Measurements from ENCODE around the gene EFNA1. TPM values are rescaled to one million over a fixed set of nuclear protein-coding genes. Genes with fewer than 3 reads are reported as not detected.
A peak's percentile ranks its signal among the peaks of the same experiment; 100 is the strongest.

Gene EFNA1
- total and polyA plus RNA-seq, 7 donors, result 5.5 to 42.6 (median 15.0) TPM

DNA sequence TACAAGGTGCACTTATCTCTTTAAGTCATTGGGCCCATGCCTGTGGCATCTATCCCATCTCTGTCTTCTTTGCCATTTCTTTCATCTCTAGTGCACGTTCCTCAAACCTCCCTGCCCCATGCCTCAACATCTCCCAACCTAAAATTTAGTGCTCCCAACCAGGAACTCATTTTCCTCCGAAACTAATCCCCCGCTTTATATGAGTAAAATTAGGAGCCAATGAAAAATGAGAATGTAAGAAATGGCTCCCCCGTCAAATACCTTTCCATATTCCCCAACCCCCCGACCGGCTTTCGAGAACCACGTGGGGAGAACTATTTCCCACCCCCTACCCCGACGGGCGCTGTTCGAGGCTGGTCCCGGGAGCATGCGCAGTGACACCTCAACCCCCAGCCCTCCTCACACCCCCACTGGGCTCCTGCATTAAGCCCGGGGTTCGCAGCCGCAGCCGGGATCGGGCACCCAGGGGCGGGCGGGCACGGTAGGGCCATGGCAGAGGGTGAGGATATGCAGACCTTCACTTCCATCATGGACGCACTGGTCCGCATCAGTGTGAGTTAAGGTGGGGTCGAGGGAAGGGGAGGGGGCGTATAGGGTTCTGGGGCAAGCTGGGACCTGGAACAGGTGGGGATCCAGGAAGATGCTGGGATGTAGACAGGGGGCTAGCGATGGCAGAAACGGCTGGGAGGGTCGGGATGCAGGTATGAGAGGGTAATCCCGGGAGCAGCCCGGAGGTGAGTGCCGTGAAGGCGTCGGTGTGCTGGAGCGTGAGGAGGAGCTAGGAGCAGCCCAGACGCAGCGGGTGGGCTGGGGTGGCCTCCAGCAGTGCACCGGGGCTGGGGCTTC is 46.0 kb downstream of the EFNA1 start, which contains the start of gene TRIM46:
TRIM46 (plus strand) TSS at position 372 of the 846 bp plus-strand sequence; CDS start at position 490, 118 bp downstream.
- Histone ChIP-seq H3K36me3 (ENCODE audit: insufficient read depth in 1 of 2, low read depth in 1 of 2) (peaks cover 0 to 27% of the 10 kb centered on the region in 2 donors), H3K4me3 (peak within 1 kb of the TSS; percentile 74), H3K4me1 (peaks cover 6% of the 10 kb centered on the region), H3K27me3 (ENCODE audit: insufficient read depth in 3 of 3, low read length in 2 of 3) (peaks cover 0 to 13% (median 10%) of the 10 kb centered on the region in 3 donors), H3K9me3 (no peaks in the 10 kb centered on the region), H3K27ac (peak within 1 kb of the TSS; percentile 81)
- WGBS, 3 donors, result 3% methylated on average over 38 of the region's 38 CpGs
- ATAC-seq (no peak), DNase-seq (peak in 1 of 2 donors; percentile 51)
- intact Hi-C loops (cut with DNase I), result no loop called here
- TF ChIP-seq, protein P1, sequence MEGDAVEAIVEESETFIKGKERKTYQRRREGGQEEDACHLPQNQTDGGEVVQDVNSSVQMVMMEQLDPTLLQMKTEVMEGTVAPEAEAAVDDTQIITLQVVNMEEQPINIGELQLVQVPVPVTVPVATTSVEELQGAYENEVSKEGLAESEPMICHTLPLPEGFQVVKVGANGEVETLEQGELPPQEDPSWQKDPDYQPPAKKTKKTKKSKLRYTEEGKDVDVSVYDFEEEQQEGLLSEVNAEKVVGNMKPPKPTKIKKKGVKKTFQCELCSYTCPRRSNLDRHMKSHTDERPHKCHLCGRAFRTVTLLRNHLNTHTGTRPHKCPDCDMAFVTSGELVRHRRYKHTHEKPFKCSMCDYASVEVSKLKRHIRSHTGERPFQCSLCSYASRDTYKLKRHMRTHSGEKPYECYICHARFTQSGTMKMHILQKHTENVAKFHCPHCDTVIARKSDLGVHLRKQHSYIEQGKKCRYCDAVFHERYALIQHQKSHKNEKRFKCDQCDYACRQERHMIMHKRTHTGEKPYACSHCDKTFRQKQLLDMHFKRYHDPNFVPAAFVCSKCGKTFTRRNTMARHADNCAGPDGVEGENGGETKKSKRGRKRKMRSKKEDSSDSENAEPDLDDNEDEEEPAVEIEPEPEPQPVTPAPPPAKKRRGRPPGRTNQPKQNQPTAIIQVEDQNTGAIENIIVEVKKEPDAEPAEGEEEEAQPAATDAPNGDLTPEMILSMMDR (IDR thresholded peaks at IDR 0.05), result no peak

- TF ChIP-seq, protein P1 (IDR thresholded peaks at IDR 0.05), result no peak
- no peak for ATAC-seq
- Histone ChIP-seq H3K9me3 (no peaks in the 10 kb centered on the region), H3K27ac (no peak overlapping the region), H3K36me3 (ENCODE audit: insufficient read depth in 1 of 2, low read depth in 1 of 2) (peaks cover 0 to 18% of the 10 kb centered on the region in 2 donors), H3K27me3 (ENCODE audit: insufficient read depth in 3 of 3, low read length in 2 of 3) (peaks cover 0 to 13% (median 10%) of the 10 kb centered on the region in 3 donors), H3K4me3 (peak overlapping the region; percentile 74), H3K4me1 (peaks cover 6% of the 10 kb centered on the region)
- 4 to 8% (median 8%) methylated on average over 32 to 35 of the region's 35 CpGs for WGBS, 3 donors
- intact Hi-C loops (cut with DNase I), result loop anchor here (5.0 kb wide), 1 partner anchor 53 kb away; no protein-coding TSS in a partner anchor
- DNase-seq, result no peak
Measured at GRCh38 chr1:155174324-155175280, 46.9 kb downstream of the EFNA1 start.

DNA sequence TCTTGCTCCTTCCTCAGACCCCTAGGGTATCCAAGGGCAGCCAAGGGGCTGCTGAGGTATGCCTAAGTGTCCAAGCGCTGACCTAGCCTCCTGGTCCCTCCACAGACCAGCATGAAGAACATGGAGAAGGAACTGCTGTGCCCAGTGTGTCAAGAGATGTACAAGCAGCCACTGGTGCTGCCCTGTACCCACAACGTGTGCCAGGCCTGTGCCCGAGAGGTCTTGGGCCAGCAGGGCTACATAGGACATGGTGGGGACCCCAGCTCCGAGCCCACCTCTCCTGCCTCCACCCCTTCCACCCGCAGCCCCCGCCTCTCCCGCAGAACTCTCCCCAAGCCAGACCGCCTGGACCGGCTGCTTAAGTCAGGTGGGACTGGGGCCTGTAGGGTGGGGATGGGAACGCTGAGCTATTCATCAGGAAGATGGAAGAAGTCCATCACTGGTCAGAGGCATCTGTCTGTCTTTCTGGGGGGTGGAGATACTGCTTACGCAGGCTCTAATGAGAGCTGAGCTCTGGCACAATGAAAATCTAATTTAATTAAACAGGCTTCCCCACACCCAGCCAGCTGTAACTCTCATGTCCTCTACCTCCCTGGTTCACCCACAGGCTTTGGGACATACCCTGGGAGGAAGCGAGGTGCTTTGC is 47.7 kb downstream of the EFNA1 start:
- H3K27ac ChIP-seq, result no peak overlapping the region
- H3K27me3 ChIP-seq (ENCODE audit: insufficient read depth in 3 of 3, low read length in 2 of 3), result peaks cover 0 to 13% (median 10%) of the 10 kb centered on the region in 3 donors
- no peak overlapping the region for H3K4me3 ChIP-seq
- no peak for ATAC-seq
- peaks cover 6% of the 10 kb centered on the region for H3K4me1 ChIP-seq
- intact Hi-C loops (cut with DNase I), result loop anchor here (5.0 kb wide), 1 partner anchor 52 kb away; no protein-coding TSS in a partner anchor
- 85 to 87% (median 85%) methylated on average over 12 of the region's 12 CpGs for WGBS, 3 donors
- peaks cover 0 to 11% of the 10 kb centered on the region in 2 donors for H3K36me3 ChIP-seq (ENCODE audit: insufficient read depth in 1 of 2, low read depth in 1 of 2)
- no peaks in the 10 kb centered on the region for H3K9me3 ChIP-seq
- DNase-seq, result no peak
- TF ChIP-seq, protein P1 (IDR thresholded peaks at IDR 0.05), result no peak

- intact Hi-C loops (cut with DNase I), result loop anchor here (5.0 kb wide), 1 partner anchor 51 kb away; no protein-coding TSS in a partner anchor
- ATAC-seq, result no peak
Measured at GRCh38 chr1:155175927-155176371, 48.3 kb downstream of the EFNA1 start.

More at GRCh38 chr1:155175927-155176371, 48.3 kb downstream of the EFNA1 start:
- Histone ChIP-seq H3K4me1 (peaks cover 6% of the 10 kb centered on the region), H3K9me3 (no peaks in the 10 kb centered on the region), H3K36me3 (ENCODE audit: insufficient read depth in 1 of 2, low read depth in 1 of 2) (peaks cover 0 to 5% of the 10 kb centered on the region in 2 donors), H3K27ac (no peak overlapping the region), H3K4me3 (no peak overlapping the region), H3K27me3 (ENCODE audit: insufficient read depth in 3 of 3, low read length in 2 of 3) (peaks cover 0 to 13% (median 10%) of the 10 kb centered on the region in 3 donors)
- no peak for DNase-seq
- WGBS, 3 donors, result 83 to 90% (median 86%) methylated on average over 9 of the region's 9 CpGs
- TF ChIP-seq, protein P1 (IDR thresholded peaks at IDR 0.05), result no peak

All from psoas muscle (tissue), 8 donors.